DMS 273 treated with DMSO at 0.1 percent for 48 hours (cell line): ENCODE data around the gene PKDCC.

Experiments used
- DNase-seq: peaks from one replicate; lab custom pipeline; 2025; lab: John Stamatoyannopoulos, UW

Gene PKDCC

DNA sequence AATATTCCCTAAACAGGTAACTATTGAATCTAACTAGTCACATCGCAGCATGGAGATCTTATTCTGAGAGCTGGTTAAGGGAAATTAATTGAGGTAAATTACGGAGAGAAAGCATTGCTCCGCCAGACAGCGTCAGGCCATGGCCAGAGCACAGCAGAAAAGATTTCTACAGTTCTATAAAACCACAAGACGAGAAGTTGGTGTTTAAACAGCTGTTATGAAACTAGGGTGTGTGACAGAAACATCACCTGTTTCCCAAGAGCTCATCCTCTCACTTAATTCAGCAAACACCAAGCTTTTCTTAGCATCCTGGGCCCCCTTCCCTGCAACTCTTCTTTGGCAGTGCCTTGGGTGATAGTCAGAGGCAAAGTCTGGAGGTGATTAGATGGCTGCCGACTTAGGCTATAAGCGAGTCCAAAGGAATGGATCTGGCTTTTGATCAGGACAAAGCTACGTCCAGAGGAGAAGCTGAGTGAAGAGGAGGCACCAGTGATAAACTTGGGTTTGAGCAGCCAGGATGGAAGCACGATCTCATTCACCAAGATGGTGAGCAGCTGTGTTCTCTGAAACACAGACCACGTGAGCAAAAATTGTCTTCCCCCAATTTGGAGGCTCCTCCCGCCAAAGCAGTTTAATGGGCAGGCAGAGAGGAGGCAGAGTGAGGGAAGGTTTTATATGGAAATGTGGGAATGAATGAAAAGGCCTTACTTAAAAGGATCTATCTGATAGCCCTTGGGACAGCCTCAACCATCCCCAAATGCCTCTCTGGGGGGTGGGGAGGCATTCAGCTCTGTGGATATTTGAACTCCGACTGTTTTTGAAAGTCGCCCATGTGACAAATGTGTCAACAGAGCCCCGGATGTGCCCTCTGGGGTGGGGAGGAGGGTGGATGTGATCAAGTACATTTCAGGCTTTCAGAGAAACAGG lies 57.8 kb downstream of the PKDCC start:
- DNase-seq: no peak

DNA sequence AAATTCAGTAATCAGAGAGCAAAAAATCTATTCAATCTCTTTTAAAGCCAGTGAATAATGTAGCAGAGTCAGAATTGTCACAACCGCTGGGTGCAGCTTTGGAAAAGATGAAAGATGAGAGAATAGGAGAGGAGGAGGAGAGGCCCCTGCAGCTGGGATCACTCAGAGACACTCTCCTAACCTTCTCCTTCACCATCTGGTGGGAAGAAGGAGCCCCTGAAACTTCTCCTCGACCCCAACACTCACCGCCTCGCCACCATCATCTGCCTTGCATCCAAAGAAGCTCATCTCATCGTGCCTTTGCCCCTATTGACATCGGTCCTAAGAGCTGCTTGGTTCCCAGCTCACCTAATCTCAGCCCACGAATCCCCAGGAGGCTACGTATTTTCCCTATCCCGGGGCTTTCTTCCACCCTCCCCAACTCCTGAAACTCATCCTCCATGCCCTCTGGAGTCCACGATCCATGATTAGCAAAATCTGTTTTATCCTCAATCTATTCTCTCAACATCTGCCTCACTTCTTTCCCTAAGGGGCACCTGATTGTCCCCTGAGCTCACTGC lies 58.5 kb downstream of the PKDCC start:
- DNase-seq: no peak

DNA sequence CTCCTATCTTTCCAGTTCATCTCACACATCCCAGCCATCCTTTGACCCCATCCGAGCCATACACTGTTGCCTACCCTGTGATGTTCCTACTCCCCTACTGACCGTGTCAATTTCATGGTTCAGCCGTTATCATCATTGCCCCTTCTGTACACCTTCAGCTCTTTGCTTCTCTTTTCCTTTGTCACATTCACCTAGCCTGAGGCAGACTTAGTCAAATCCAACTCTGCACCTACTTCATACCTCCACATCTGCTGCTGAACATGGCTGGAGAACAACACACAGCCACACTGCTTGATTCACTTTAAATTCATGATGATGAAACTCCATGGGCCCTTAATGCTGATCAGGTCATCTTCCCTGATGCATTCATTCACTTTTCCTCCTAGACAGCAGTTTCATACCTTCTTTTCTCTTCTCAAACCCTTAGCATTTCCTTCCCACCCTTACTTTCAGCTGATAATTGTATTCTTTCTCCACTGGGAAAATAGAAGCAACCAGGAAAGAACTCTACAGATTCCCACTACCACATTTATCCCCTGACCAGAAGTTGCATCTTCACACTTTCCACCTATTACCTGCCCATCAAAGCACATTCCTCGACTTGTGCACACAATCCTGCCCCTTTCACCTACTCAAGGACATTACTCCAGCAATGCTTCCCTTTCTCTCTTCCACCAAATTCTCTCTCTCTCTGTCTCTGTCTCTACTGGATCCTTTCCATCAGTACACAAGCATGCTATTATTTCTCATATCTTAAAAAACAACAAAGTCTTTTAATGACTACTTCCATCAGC lies 59.6 kb downstream of the PKDCC start:
- no peak for DNase-seq
